IMR-90 (cell line): ENCODE data around the gene GSG1L. TPM values are rescaled to one million over a fixed set of nuclear protein-coding genes. Genes with fewer than 3 reads are reported as not detected.

ENCODE experiments used
- ATAC-seq: fragments of 200-7000 bp; cut with Tn5 transposase; 2 replicates; pipeline ENCODE4 v1.9.1; 2020; ENCODE audit warnings: low read depth, mild to moderate bottlenecking, moderate library complexity
- BruUV-seq: library from RNA; stranded (reverse); fragments of 400-500 nt; replicated peaks from 2 replicates; lab custom pipeline; 2021; lab: Mats Ljungman, UMichigan
- CTCF ChIA-PET: fragments of 300-600 bp; formaldehyde crosslinking; extraction: SDS; loops from one replicate; lab custom pipeline; 2021; ENCODE audit warnings: antibody characterized with exemption; lab: Yijun Ruan, JAX
- POLR2A ChIA-PET: fragments of 300-600 bp; sonication (Branson Sonifier 250); formaldehyde crosslinking; loops from one replicate; lab custom pipeline; 2022; ENCODE audit warnings: antibody characterized with exemption; ENCODE audit not compliant: unreplicated experiment; lab: Charles Lee
- DNase-seq: peaks from one replicate; pipeline ENCODE4 v3.0.0; 2013
- H2AFZ ChIP-seq: replicated peaks from 2 replicates; pipeline ENCODE3; 2013; ENCODE audit warnings: low read length, mild to moderate bottlenecking; ENCODE audit not compliant: poor library complexity
- H2AK5ac ChIP-seq: 2 replicates; pipeline ENCODE4 v1.6.1; 2013; ENCODE audit warnings: low read depth, low read length, inconsistent platforms
- H2AK9ac ChIP-seq: replicated peaks from 2 replicates; pipeline ENCODE3; 2013; ENCODE audit warnings: mild to moderate bottlenecking, low read depth, low read length, moderate library complexity; ENCODE audit not compliant: poor library complexity
- H2BK120ac ChIP-seq: 2 replicates; pipeline ENCODE4 v1.6.1; 2013; ENCODE audit warnings: low read depth, low read length, inconsistent platforms
- H2BK15ac ChIP-seq: 3 replicates; pipeline ENCODE4 v1.6.1; 2013; ENCODE audit warnings: low read depth, low read length, inconsistent platforms
- H2BK20ac ChIP-seq: 2 replicates; pipeline ENCODE4 v1.6.1; 2013; ENCODE audit warnings: low read depth, mild to moderate bottlenecking, inconsistent platforms, low read length, moderate library complexity
- H2BK5ac ChIP-seq: 2 replicates; pipeline ENCODE4 v1.6.1; 2013; ENCODE audit warnings: mild to moderate bottlenecking, low read depth, low read length, inconsistent platforms; ENCODE audit not compliant: poor library complexity, severe bottlenecking
- H3K14ac ChIP-seq: replicated peaks from 2 replicates; pipeline ENCODE4 v1.6.1; 2013; ENCODE audit warnings: low read depth, low read length, inconsistent platforms
- H3K18ac ChIP-seq: 2 replicates; pipeline ENCODE4 v1.6.1; 2013; ENCODE audit warnings: low read depth, low read length, control low read depth
- H3K23ac ChIP-seq: 2 replicates; pipeline ENCODE4 v1.6.1; 2013; ENCODE audit warnings: low read depth, low read length, inconsistent platforms
- H3K27ac ChIP-seq: 2 replicates; pipeline ENCODE4 v1.5.1; 2013; ENCODE audit warnings: mild to moderate bottlenecking, control low read depth, low read length; ENCODE audit not compliant: insufficient read depth
- H3K27me3 ChIP-seq: 2 replicates; pipeline ENCODE4 v1.6.1; 2013; ENCODE audit warnings: low read length; ENCODE audit not compliant: control insufficient read depth, insufficient read depth
- H3K36me3 ChIP-seq: 2 replicates; pipeline ENCODE4 v1.6.1; 2013; ENCODE audit warnings: low read length, mixed read lengths; ENCODE audit not compliant: control insufficient read depth, insufficient read depth
- H3K4ac ChIP-seq: 2 replicates; pipeline ENCODE4 v1.6.1; 2013; ENCODE audit warnings: low read depth, low read length, inconsistent platforms
- H3K4me1 ChIP-seq: 2 replicates; pipeline ENCODE4 v1.6.1; 2013; ENCODE audit warnings: low read length, mixed read lengths; ENCODE audit not compliant: control insufficient read depth, insufficient read depth
- H3K4me2 ChIP-seq: 2 replicates; pipeline ENCODE4 v1.6.1; 2013; ENCODE audit warnings: low read depth, mild to moderate bottlenecking, control low read depth, low read length, moderate library complexity
- H3K4me3 ChIP-seq: 2 replicates; pipeline ENCODE4 v1.5.1; 2013; ENCODE audit warnings: low read depth, mild to moderate bottlenecking, control low read depth, low read length, moderate library complexity; ENCODE audit not compliant: insufficient read depth
- H3K56ac ChIP-seq: 2 replicates; pipeline ENCODE4 v1.6.1; 2013; ENCODE audit warnings: low read length, inconsistent platforms; ENCODE audit not compliant: insufficient read depth; ENCODE audit errors: extremely low read depth
- H3K79me1 ChIP-seq, 2 experiments: 2 replicates each; pipeline ENCODE4 v1.6.1; 2013; ENCODE audit warnings: low read length in 2 of 2, inconsistent platforms in 1 of 2, low read depth in 1 of 2
- H3K9ac ChIP-seq: 2 replicates; pipeline ENCODE4 v1.6.1; 2013; ENCODE audit warnings: low read depth, low read length, control low read depth
- H3K9me1 ChIP-seq: 2 replicates; pipeline ENCODE4 v1.6.1; 2013; ENCODE audit warnings: low read length, inconsistent platforms; ENCODE audit not compliant: insufficient read depth
- H3K9me3 ChIP-seq: 2 replicates; pipeline ENCODE4 v1.6.1; 2013; ENCODE audit warnings: low read length; ENCODE audit not compliant: control insufficient read depth, insufficient read depth
- H4K20me1 ChIP-seq: 2 replicates; pipeline ENCODE4 v1.6.1; 2013; ENCODE audit warnings: low read length, inconsistent platforms; ENCODE audit not compliant: insufficient read depth
- H4K5ac ChIP-seq: 2 replicates; pipeline ENCODE4 v1.6.1; 2013; ENCODE audit warnings: mild to moderate bottlenecking, low read depth, low read length, control low read depth
- H4K8ac ChIP-seq, 2 experiments: 2 replicates each; pipeline ENCODE4 v1.6.1; 2013; ENCODE audit warnings: low read depth in 2 of 2, low read length in 2 of 2, control low read depth in 1 of 2, inconsistent platforms in 1 of 2
- H4K91ac ChIP-seq: 2 replicates; pipeline ENCODE4 v1.6.1; 2013; ENCODE audit warnings: low read depth, low read length, inconsistent platforms; ENCODE audit not compliant: insufficient read depth
- BHLHE40 ChIP-seq: fragments of 150-350 bp; IDR thresholded peaks from 2 replicates; pipeline ENCODE4 v1.6.1; 2016; ENCODE audit warnings: mild to moderate bottlenecking, low read depth, low read length
- CHD1 ChIP-seq: IDR thresholded peaks from 2 replicates; pipeline ENCODE4 v1.6.1; 2012; ENCODE audit warnings: low read depth, low read length, improper control_type of control experiment
- ELK1 ChIP-seq: fragments of 150-350 bp; IDR thresholded peaks from 2 replicates; pipeline ENCODE4 v1.6.1; 2016; ENCODE audit warnings: low read depth, mild to moderate bottlenecking, low read length, moderate library complexity, borderline replicate concordance
- FOS ChIP-seq: fragments of 150-350 bp; IDR thresholded peaks from 2 replicates; pipeline ENCODE4 v1.6.1; 2016; ENCODE audit warnings: low read depth, low read length
- MAFK ChIP-seq: IDR thresholded peaks from 2 replicates; pipeline ENCODE4 v1.6.1; 2012; ENCODE audit warnings: low read depth, low read length, improper control_type of control experiment
- MAZ ChIP-seq: IDR thresholded peaks from 2 replicates; pipeline ENCODE4 v1.6.1; 2012; ENCODE audit warnings: low read depth, mild to moderate bottlenecking, low read length, improper control_type of control experiment, moderate library complexity, borderline replicate concordance
- MXI1 ChIP-seq: IDR thresholded peaks from 2 replicates; pipeline ENCODE4 v1.6.1; 2012; ENCODE audit warnings: low read depth, mild to moderate bottlenecking, low read length, moderate library complexity, borderline replicate concordance
- NFE2L2 ChIP-seq: fragments of 150-350 bp; IDR thresholded peaks from 2 replicates; pipeline ENCODE4 v1.6.1; 2016; ENCODE audit warnings: low read depth, mild to moderate bottlenecking, low read length
- POLR2A ChIP-seq: IDR thresholded peaks from 2 replicates; pipeline ENCODE4 v1.6.1; 2012; ENCODE audit warnings: mild to moderate bottlenecking, low read depth, low read length
- RAD21 ChIP-seq: IDR thresholded peaks from 2 replicates; pipeline ENCODE4 v1.6.1; 2012; ENCODE audit warnings: low read length, improper control_type of control experiment
- RCOR1 ChIP-seq: IDR thresholded peaks from 2 replicates; pipeline ENCODE4 v1.6.1; 2012; ENCODE audit warnings: mild to moderate bottlenecking, low read length, improper control_type of control experiment; ENCODE audit not compliant: insufficient replicate concordance
- RFX5 ChIP-seq: IDR thresholded peaks from 2 replicates; pipeline ENCODE4 v1.8.0; 2012; ENCODE audit warnings: low read depth, mild to moderate bottlenecking, low read length, moderate library complexity
- USF2 ChIP-seq: fragments of 150-350 bp; IDR thresholded peaks from 2 replicates; pipeline ENCODE4 v1.6.1; 2017; ENCODE audit warnings: mild to moderate bottlenecking, antibody characterized with exemption, low read length, low read depth
- WGBS, 2 experiments: methylation state at CpG; one replicate each; pipeline versions ENCODE4 v1.1.5 to v1.1.7; 2013; ENCODE audit warnings: missing lambda C conversion rate in 2 of 2; ENCODE audit not compliant: insufficient read length in 1 of 2; ENCODE audit errors: extremely low coverage in 2 of 2; 5-methylcytosine and 5-hydroxymethylcytosine counted together
- dilution Hi-C: fragments of 300-500 bp; cut with HindIII; formaldehyde crosslinking; loops from one replicate; pipeline ENCODE4 v1.14.3; 2018; ENCODE audit warnings: low sequenced_read_pairs; ENCODE audit not compliant: unreplicated experiment
- in situ Hi-C: fragments of 300-500 bp; cut with MboI; formaldehyde crosslinking; loops from 3 replicates; pipeline ENCODE4 v1.14.3; 2019; ENCODE audit warnings: low sequenced_read_pairs, inconsistent platforms, mixed read lengths
- intact Hi-C: fragments of 100-400 bp; cut with micrococcal nuclease; formaldehyde crosslinking; loops from 2 replicates; pipeline ENCODE4 v1.10.0; 2022
- polyA plus RNA-seq, 3 experiments: library from polyadenylated mRNA; depleted of rRNA; stranded (reverse); fragments of >200 nt; gene quantifications; 2 replicates each; pipeline ENCODE4 v1.2.3, GENCODE V29; 2012; ENCODE audit warnings: low replicate concordance in 1 of 3
- total RNA-seq: library from RNA; depleted of rRNA; stranded (reverse); fragments of >200 nt; gene quantifications from 2 replicates; pipeline ENCODE4 v1.2.3, GENCODE V29; 2012

Gene GSG1L
- total and polyA plus RNA-seq, 2 of the 4 experiments (the other 2 are of a cell fraction), result not detected

- H3K9ac ChIP-seq, result no peak overlapping the region
- no peak overlapping the region for H3K23ac ChIP-seq
- intact Hi-C loops (no loop called here), in situ Hi-C loops (no loop called here), dilution Hi-C loops (no loop called here)
- DNase-seq (no peak), ATAC-seq (no peak)
- TF ChIP-seq NFE2L2, result no peak
- TF ChIP-seq MAZ, result no peak
- TF ChIP-seq USF2, result no peak
- no peak for TF ChIP-seq CHD1
- no peak for TF ChIP-seq BHLHE40
- no peak for TF ChIP-seq RFX5
- no peak for TF ChIP-seq POLR2A
- TF ChIP-seq RCOR1, result no peak
- TF ChIP-seq FOS, result no peak
- no peak for TF ChIP-seq ELK1
- no peak for TF ChIP-seq MAFK
- TF ChIP-seq MXI1, result no peak
- no peak for TF ChIP-seq RAD21
- ChIA-PET CTCF (no interaction called here), POLR2A (no interaction called here)
- peaks cover 0 to 22% of the 10 kb centered on the region in 2 experiments; a peak in 2 of 4 replicates for H3K79me1 ChIP-seq
- no peak overlapping the region for H3K56ac ChIP-seq
- H3K4ac ChIP-seq, result no peak overlapping the region
- WGBS, 2 experiments, result no CpG with 5 or more reads among the region's 7 CpGs
- H2BK20ac ChIP-seq, result no peak overlapping the region
- no TSS peak for BruUV-seq
- H3K9me3 ChIP-seq, result no peaks in the 10 kb centered on the region
- no peak overlapping the region for H4K91ac ChIP-seq
- H3K9me1 ChIP-seq, result peaks cover 15% of the 10 kb centered on the region
- no peaks in the 10 kb centered on the region for H3K27me3 ChIP-seq
- H3K4me1 ChIP-seq, result peaks cover 6% of the 10 kb centered on the region
- H4K20me1 ChIP-seq, result peaks cover 20% of the 10 kb centered on the region
- no peak overlapping the region for H3K14ac ChIP-seq
- H3K27ac ChIP-seq, result no peak overlapping the region
- no peak overlapping the region for H3K4me2 ChIP-seq
- H2AK9ac ChIP-seq, result no peak overlapping the region
- no peak overlapping the region for H3K18ac ChIP-seq
- peak overlapping the region; percentile 90 for H2BK5ac ChIP-seq
- no peak overlapping the region for H2BK120ac ChIP-seq
- H2AFZ ChIP-seq, result no peak overlapping the region
- no peak overlapping the region for H4K5ac ChIP-seq
- H3K36me3 ChIP-seq, result peaks cover 5% of the 10 kb centered on the region
- no peak overlapping the region for H4K8ac ChIP-seq
- no peak overlapping the region for H3K4me3 ChIP-seq
- H2AK5ac ChIP-seq, result no peak overlapping the region
- no peak overlapping the region for H2BK15ac ChIP-seq
Observed at GRCh38 chr16:28089992-28090365, 26.5 kb upstream of the GSG1L start.
